ENCODE results near the gene CRCP. TPM values are rescaled to one million over a fixed set of nuclear protein-coding genes. Genes with fewer than 3 reads are reported as not detected.
"Not testable (repeated sequence)": the region's sequence is repeated elsewhere in the genome, so short reads cannot be mapped to it uniquely, and the experiment has no call there.

CRCP gene
- total RNA-seq, 1 experiment from 2014 or later, result 32.4 TPM

GRCh38 chr7:66143876-66144332, 29.3 kb downstream of the CRCP start:
- Histone ChIP-seq H3K36me3 (ENCODE audit: low read depth) (peaks cover 15% of the 10 kb centered on the region; the same call in 1 of the 2 replicates), H3K4me2 (no peak overlapping the region)

GRCh38 chr7:66145400-66146104, 30.9 kb downstream of the CRCP start:
- H3K4me1 ChIP-seq (replicated peaks; ENCODE audit: insufficient read depth), result peaks cover 15% of the 10 kb centered on the region
- ChIA-PET CTCF (no interaction called here), POLR2A (ENCODE audit: unreplicated experiment) (no interaction called here)
- no peaks in the 10 kb centered on the region for H3K9me2 ChIP-seq (ENCODE audit: insufficient read depth)
- peaks cover 18% of the 10 kb centered on the region; the same call in 1 of the 2 replicates for H3K79me2 ChIP-seq (ENCODE audit: low read depth)
- H3K9me3 ChIP-seq (ENCODE audit: insufficient read depth, low read depth), result no peaks in the 10 kb centered on the region
- no peaks in the 10 kb centered on the region for H3K27me3 ChIP-seq (ENCODE audit: insufficient read depth, low read depth)
- H3F3A ChIP-seq (ENCODE audit: insufficient read depth, low read depth), result peaks cover 15% of the 10 kb centered on the region
- no TSS peak for BruUV-seq (replicated peaks)
- no peaks in the 10 kb centered on the region for H4K20me1 ChIP-seq (ENCODE audit: insufficient read depth)
- TF ChIP-seq EZH2 (IDR thresholded peaks at IDR 0.05; ENCODE audit: low read depth) (no peak), CTCF (conservative IDR thresholded peaks at IDR 0.05) (no peak)
- H3K4me3 ChIP-seq, result no peak overlapping the region
- peaks cover 15% of the 10 kb centered on the region; the same call in 1 of the 2 replicates for H3K36me3 ChIP-seq (ENCODE audit: low read depth)
- no peak overlapping the region for H3K4me2 ChIP-seq
- DNase-seq, result no peak
- no peak overlapping the region for H2AFZ ChIP-seq
- no peak overlapping the region for H3K27ac ChIP-seq
- intact Hi-C loops (cut with micrococcal nuclease; ENCODE audit: unreplicated experiment), result loop anchor here (10.0 kb wide), 2 partner anchors 111 to 349 kb away; no protein-coding TSS in a partner anchor

More at GRCh38 chr7:66143876-66144332, 29.3 kb downstream of the CRCP start:
- Histone ChIP-seq H3K4me3 (no peak overlapping the region), H3K79me2 (ENCODE audit: low read depth) (0 out of 2 replicates have a peak, but pooled peaks cover 17% of the 10 kb centered on the region), H2AFZ (no peak overlapping the region), H3K4me1 (replicated peaks; ENCODE audit: insufficient read depth) (peaks cover 27% of the 10 kb centered on the region), H3F3A (ENCODE audit: insufficient read depth, low read depth) (peaks cover 12% of the 10 kb centered on the region), H4K20me1 (ENCODE audit: insufficient read depth) (0 out of 2 replicates have a peak, but pooled peaks cover 4% of the 10 kb centered on the region), H3K9me2 (ENCODE audit: insufficient read depth) (no peaks in the 10 kb centered on the region), H3K27me3 (ENCODE audit: insufficient read depth, low read depth) (no peaks in the 10 kb centered on the region), H3K27ac (no peak overlapping the region), H3K9me3 (ENCODE audit: insufficient read depth, low read depth) (no peaks in the 10 kb centered on the region)
- ChIA-PET CTCF (no interaction called here), POLR2A (ENCODE audit: unreplicated experiment) (no interaction called here)
- intact Hi-C loops (cut with micrococcal nuclease; ENCODE audit: unreplicated experiment), result loop anchor here (10.0 kb wide), 2 partner anchors 109 to 351 kb away; no protein-coding TSS in a partner anchor
- no peak for DNase-seq
- TF ChIP-seq EZH2 (IDR thresholded peaks at IDR 0.05; ENCODE audit: low read depth) (no peak), CTCF (conservative IDR thresholded peaks at IDR 0.05) (no peak)
- BruUV-seq (replicated peaks), result no TSS peak

DNA sequence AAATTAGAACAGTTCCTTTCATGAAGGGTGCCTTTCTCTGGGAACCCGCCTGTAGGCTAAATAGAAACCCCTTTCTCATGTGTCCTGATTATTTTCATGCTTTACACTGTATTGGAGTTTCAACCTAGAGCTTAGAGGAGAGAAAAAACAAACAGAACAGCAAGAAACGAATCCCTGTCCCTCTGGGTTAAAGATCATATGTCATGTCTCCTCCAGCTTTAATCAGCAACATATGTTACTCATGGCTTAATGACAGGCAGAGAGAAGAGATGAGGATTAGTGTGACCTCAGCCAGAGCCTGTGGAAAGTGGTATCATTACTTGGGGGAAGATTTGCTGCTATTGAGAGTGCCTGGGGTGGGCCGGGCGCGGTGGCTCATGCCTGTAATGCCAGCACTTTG, 32.1 kb downstream of the CRCP start:
- H3K9me2 ChIP-seq (ENCODE audit: insufficient read depth), result no peaks in the 10 kb centered on the region
- H3F3A ChIP-seq (ENCODE audit: insufficient read depth, low read depth), result peaks cover 15% of the 10 kb centered on the region
- no peak overlapping the region for H3K27ac ChIP-seq
- no peak for DNase-seq
- H3K27me3 ChIP-seq (ENCODE audit: insufficient read depth, low read depth), result no peaks in the 10 kb centered on the region
- H3K4me1 ChIP-seq (replicated peaks; ENCODE audit: insufficient read depth), result peaks cover 15% of the 10 kb centered on the region
- TF ChIP-seq CTCF (conservative IDR thresholded peaks at IDR 0.05), result no peak
- BruUV-seq (replicated peaks), result no TSS peak
- ChIA-PET CTCF (no interaction called here), POLR2A (ENCODE audit: unreplicated experiment) (no interaction called here)
- H2AFZ ChIP-seq, result no peak overlapping the region
- no peak overlapping the region for H3K4me2 ChIP-seq
- peaks cover 4% of the 10 kb centered on the region; the same call in 1 of the 2 replicates for H4K20me1 ChIP-seq (ENCODE audit: insufficient read depth)
- intact Hi-C loops (cut with micrococcal nuclease; ENCODE audit: unreplicated experiment), result loop anchor here (10.0 kb wide), 2 partner anchors 112 to 348 kb away; no protein-coding TSS in a partner anchor
- peaks cover 19% of the 10 kb centered on the region; the same call in 1 of the 2 replicates for H3K79me2 ChIP-seq (ENCODE audit: low read depth)
- no peak overlapping the region for H3K4me3 ChIP-seq
- peaks cover 15% of the 10 kb centered on the region; the same call in 1 of the 2 replicates for H3K36me3 ChIP-seq (ENCODE audit: low read depth)
- H3K9me3 ChIP-seq (ENCODE audit: insufficient read depth, low read depth), result no peaks in the 10 kb centered on the region

DNA sequence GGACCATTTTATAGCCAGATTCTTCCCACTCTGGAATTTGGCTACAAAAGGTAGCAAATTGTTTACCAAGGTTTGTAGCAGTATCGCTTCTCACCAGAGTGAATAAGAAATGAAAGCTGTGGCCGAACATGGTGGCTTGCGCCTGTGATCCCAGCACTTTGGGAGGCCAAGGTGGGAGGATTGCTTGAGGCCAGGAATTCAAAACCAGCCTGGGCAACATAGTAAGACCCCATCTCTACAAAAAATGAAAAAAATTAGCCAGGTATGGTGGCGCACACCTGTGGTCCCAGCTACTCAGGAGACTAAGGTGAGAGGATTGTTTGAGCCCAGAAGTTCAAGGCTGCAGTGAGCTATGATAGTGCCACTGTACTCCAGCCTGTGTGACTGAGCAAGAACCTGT, 33.0 kb downstream of the CRCP start:
- Histone ChIP-seq H3K4me1 (replicated peaks; ENCODE audit: insufficient read depth) (peaks cover 15% of the 10 kb centered on the region), H3F3A (ENCODE audit: insufficient read depth, low read depth) (peaks cover 23% of the 10 kb centered on the region), H3K36me3 (ENCODE audit: low read depth) (peaks cover 16% of the 10 kb centered on the region), H3K79me2 (ENCODE audit: low read depth) (peaks cover 15% of the 10 kb centered on the region; the same call in 1 of the 2 replicates), H3K27ac (peak overlapping the region; percentile 57)
- H3K27me3 ChIP-seq (ENCODE audit: insufficient read depth, low read depth); DNase-seq; H4K20me1 ChIP-seq (ENCODE audit: insufficient read depth); H3K4me2 ChIP-seq; H3K9me2 ChIP-seq (ENCODE audit: insufficient read depth); H3K4me3 ChIP-seq; H2AFZ ChIP-seq; POLR2A ChIA-PET (ENCODE audit: unreplicated experiment); H3K9me3 ChIP-seq (ENCODE audit: insufficient read depth, low read depth); BruUV-seq (replicated peaks): not testable (repeated sequence)
- CTCF ChIA-PET, result interaction anchor here (0.8 kb wide), 1 partner anchor 117 kb away, joined by 3 read pairs; no protein-coding TSS in a partner anchor
- intact Hi-C loops (cut with micrococcal nuclease; ENCODE audit: unreplicated experiment), result loop anchor here (2.0 to 10.0 kb wide), 3 partner anchors 57 to 347 kb away; partner anchors contain the start of gene TPST1

Measured in PC-9 (cell line).